Globus pallidus (tissue), 1 donor: ENCODE data around the gene SRC.

Experiments used
- DNase-seq: peaks from one replicate; pipeline ENCODE4 v3.0.0-alpha.2; 2015; ENCODE audit warnings: low spot score

Gene SRC

GRCh38 chr20:37430778-37431460 is 85.0 kb downstream of the SRC start:
- DNase-seq, result no peak

- no peak for DNase-seq
Measured at GRCh38 chr20:37431786-37432185, 85.8 kb downstream of the SRC start.

GRCh38 chr20:37432606-37433005 is 86.7 kb downstream of the SRC start:
- DNase-seq, result no peak

- DNase-seq, result no peak
Measured at GRCh38 chr20:37435607-37436006, 89.7 kb downstream of the SRC start.

- DNase-seq, result no peak
Measured at GRCh38 chr20:37436527-37437186, 90.7 kb downstream of the SRC start.

GRCh38 chr20:37437676-37438075 is 91.7 kb downstream of the SRC start:
- no peak for DNase-seq

- no peak for DNase-seq
Measured at GRCh38 chr20:37438464-37439222, 92.7 kb downstream of the SRC start.

GRCh38 chr20:37439223-37439933 is 93.4 kb downstream of the SRC start:
- no peak for DNase-seq

- no peak for DNase-seq
Measured at GRCh38 chr20:37441023-37441422, 95.1 kb downstream of the SRC start.

GRCh38 chr20:37442547-37442946 is 96.6 kb downstream of the SRC start:
- no peak for DNase-seq

- no peak for DNase-seq
Measured at GRCh38 chr20:37442986-37443385, 97.0 kb downstream of the SRC start.

GRCh38 chr20:37443596-37443995 is 97.7 kb downstream of the SRC start:
- DNase-seq, result no peak

GRCh38 chr20:37445041-37445440 is 99.1 kb downstream of the SRC start:
- no peak for DNase-seq

GRCh38 chr20:37446286-37447032 is 100.5 kb downstream of the SRC start:
- DNase-seq, result no peak

- DNase-seq, result no peak
Measured at GRCh38 chr20:37447688-37448087, 101.7 kb downstream of the SRC start.

- no peak for DNase-seq
Measured at GRCh38 chr20:37449276-37449675, 103.3 kb downstream of the SRC start.

- DNase-seq, result no peak
Measured at GRCh38 chr20:37450344-37450743, 104.4 kb downstream of the SRC start.

GRCh38 chr20:37451616-37452015 is 105.7 kb downstream of the SRC start:
- no peak for DNase-seq

- DNase-seq, result no peak
Measured at GRCh38 chr20:37452236-37452635, 106.3 kb downstream of the SRC start.

- DNase-seq, result no peak
Measured at GRCh38 chr20:37453288-37453687, 107.3 kb downstream of the SRC start.

- DNase-seq, result no peak
Measured at GRCh38 chr20:37453836-37454235, 107.9 kb downstream of the SRC start.
